LNCaP clone FGC (cell line): ENCODE data around the gene TMC1.

Experiments used
- DNase-seq: peaks from one replicate; pipeline ENCODE4 v3.0.0-alpha.2; 2011; ENCODE audit warnings: low read depth
- H3K4me3 ChIP-seq: 2 replicates; pipeline ENCODE4 v1.5.1; 2011; ENCODE audit warnings: mild to moderate bottlenecking, low read depth, low read length, control low read depth
- TF ChIP-seq, protein P1 (sequence below): IDR thresholded peaks from 2 replicates; pipeline ENCODE4 v1.5.1; 2012; ENCODE audit warnings: mild to moderate bottlenecking; ENCODE audit not compliant: control insufficient read depth, insufficient read depth; ENCODE audit errors: extremely low read depth

Gene TMC1

DNA sequence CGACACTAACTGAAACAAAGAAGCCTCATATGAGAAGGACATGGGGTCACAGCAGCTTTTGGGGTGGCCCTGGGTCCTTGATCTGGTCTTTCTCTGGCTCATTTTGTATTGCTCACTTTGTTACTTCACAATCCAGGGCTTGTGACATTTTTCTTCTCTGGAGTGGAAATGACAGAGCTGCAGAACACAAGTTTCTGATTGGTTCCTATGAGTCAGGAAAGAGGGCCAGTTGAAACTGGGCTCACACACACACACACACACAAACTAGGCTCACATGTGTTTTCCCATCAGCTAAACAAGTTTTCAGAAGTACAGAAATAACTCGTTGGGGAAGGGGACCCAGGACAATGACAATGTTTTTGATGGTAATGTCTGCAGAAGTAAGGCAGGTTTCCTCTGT lies 54.3 kb downstream of the TMC1 start:
- H3K4me3 ChIP-seq: no peak overlapping the region
- TF ChIP-seq, protein P1, sequence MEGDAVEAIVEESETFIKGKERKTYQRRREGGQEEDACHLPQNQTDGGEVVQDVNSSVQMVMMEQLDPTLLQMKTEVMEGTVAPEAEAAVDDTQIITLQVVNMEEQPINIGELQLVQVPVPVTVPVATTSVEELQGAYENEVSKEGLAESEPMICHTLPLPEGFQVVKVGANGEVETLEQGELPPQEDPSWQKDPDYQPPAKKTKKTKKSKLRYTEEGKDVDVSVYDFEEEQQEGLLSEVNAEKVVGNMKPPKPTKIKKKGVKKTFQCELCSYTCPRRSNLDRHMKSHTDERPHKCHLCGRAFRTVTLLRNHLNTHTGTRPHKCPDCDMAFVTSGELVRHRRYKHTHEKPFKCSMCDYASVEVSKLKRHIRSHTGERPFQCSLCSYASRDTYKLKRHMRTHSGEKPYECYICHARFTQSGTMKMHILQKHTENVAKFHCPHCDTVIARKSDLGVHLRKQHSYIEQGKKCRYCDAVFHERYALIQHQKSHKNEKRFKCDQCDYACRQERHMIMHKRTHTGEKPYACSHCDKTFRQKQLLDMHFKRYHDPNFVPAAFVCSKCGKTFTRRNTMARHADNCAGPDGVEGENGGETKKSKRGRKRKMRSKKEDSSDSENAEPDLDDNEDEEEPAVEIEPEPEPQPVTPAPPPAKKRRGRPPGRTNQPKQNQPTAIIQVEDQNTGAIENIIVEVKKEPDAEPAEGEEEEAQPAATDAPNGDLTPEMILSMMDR: no peak
- DNase-seq: no peak

DNA sequence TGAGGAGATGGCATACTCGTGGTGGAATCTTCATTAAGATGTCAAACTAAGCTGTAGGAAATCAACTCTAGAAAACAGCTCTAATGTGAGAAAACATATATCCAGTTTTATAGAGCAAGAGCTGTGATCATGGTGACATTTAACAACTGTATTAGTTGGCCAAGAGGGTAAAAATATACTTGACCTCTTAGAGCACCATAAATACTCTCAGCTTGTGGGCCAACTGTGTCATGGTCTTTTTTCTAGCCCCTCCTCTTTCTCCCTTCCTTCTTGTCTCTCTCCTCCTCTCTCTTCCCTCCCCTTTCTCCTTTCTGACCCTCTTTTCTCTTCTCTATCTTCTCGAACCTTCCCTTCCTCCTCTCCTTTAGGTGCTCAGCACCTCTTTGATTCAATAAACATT lies 54.7 kb downstream of the TMC1 start:
- H3K4me3 ChIP-seq: no peak overlapping the region
- DNase-seq: no peak
- TF ChIP-seq, protein P1: no peak

DNA sequence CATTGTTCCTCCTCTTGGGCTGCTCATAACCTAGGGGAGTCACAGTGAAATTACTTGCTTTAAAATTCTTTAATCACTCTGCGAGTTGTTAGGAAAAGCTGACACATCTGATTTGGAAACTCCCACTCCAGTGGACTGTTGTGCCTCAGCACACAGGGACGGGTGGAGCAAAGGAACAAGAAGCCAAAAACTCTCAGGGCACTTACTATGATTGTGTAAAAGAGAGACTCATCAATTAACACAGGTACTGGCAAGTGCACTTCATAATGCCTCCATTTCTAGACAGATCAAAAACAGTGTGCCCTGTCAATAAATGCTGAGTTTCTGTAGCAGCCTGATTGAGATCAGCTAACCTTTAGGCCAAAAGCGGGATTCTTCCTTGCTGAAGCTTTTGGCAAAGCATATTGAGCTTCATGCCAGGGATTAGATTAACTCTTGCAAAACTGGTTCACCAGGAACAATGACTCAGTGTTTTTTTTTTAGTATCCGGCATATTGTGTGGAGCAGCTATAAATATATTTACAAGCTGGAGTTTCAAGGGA lies 55.9 kb downstream of the TMC1 start:
- H3K4me3 ChIP-seq: peak overlapping the region; percentile 30
- DNase-seq: peak; percentile 98
- TF ChIP-seq, protein P1: no peak

DNA sequence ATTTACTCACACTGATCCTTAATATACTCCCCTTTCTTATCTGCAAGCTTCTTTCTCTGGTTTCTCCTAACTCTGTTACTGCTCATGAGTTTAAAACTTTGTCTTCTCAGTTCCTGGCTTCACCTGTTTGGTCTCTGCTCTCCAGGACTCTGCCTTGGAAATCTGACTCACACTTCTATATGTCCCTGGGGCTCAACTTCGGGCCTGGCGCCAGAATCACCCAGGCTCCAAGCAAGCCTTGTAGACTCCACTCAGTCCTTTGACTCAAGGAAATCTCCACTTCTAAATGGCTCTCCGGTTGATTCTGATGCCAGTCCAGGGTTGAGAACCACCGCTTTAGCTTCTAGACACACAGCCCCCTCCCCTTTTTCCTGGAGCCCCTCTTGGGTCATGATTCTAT lies 57.8 kb downstream of the TMC1 start:
- TF ChIP-seq, protein P1: no peak
- no peak for DNase-seq

DNA sequence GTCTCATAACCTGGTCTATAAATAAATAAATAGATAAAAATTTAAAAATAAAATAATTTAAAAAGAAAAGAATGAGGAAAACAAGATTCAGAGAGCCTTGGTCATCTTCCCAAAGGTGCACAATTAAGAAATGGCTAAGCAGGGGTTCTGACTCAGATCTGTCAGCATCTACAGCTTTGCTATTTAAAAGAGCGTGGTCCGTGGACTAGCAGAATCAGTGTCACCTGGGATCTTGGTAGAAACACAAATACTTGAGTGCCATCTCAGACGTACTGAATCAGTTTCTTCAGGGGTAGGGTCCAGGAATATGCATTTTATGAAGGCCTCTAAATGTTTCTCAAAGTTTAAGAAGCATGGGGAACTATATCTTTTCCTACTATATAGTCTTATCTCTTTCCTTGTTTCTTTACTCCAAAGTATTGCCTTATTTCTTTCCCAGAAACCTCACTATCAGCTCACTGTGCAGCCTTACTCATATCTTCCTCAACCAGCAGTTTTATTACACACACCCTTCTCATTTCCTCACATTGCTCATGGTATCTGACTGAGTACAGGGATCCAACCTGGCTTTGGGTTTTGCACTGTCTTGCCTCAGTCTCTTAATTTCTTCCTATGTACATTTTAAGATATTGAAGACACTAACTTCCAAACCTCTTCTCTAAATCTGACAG lies 58.6 kb downstream of the TMC1 start:
- TF ChIP-seq, protein P1: no peak
- DNase-seq: no peak
- H3K4me3 ChIP-seq: no peak overlapping the region

More for the DNA sequence above, 57.8 kb downstream of the TMC1 start:
- peak overlapping the region; percentile 45; the same call in 1 of the 2 replicates for H3K4me3 ChIP-seq

DNA sequence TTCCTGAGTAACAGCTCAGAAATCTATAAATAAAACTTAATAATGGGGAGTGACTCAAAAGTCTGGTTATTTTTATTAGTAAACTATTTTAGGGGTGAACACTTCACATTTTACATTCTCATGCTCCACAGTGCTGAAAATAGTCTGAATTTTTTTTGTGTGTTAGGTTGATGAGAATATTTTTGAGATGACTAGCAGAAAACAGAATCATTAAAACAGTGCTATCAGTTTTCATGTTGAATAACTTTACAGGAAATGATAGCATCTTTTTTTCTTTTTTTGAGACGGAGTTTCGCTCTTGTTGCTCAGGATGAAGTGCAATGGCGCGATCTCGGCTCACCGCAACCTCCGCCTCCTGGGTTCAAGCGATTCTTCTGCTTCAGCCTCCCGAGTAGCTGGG lies 60.3 kb downstream of the TMC1 start:
- TF ChIP-seq, protein P1: no peak
- DNase-seq: no peak
- no peak overlapping the region for H3K4me3 ChIP-seq

DNA sequence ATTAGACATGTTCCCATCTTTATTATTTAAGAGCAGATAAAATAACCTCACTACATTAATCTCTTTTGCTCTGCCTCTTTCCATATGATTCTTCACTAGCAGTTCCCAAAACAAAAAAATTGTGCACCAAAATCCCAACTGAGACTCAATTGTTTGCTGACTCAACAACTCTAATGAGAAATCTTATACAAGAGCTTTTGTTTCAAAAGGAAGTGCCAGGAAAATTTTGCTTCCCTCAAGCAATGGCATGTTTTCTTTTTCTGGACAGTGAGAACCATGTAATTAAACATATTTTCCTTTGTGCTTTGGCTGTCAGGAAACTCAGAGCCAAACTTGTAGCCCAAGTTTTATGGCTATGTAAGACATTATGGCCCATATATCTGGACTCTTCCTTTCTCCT lies 62.0 kb downstream of the TMC1 start:
- H3K4me3 ChIP-seq: no peak overlapping the region
- TF ChIP-seq, protein P1: no peak
- DNase-seq: no peak
